ENCODE data around the gene MTCH1. TPM values are rescaled to one million over a fixed set of nuclear protein-coding genes. Genes with fewer than 3 reads are reported as not detected.

MTCH1 gene
- total RNA-seq, 1 experiment from 2014 or later, result 178 TPM

DNA sequence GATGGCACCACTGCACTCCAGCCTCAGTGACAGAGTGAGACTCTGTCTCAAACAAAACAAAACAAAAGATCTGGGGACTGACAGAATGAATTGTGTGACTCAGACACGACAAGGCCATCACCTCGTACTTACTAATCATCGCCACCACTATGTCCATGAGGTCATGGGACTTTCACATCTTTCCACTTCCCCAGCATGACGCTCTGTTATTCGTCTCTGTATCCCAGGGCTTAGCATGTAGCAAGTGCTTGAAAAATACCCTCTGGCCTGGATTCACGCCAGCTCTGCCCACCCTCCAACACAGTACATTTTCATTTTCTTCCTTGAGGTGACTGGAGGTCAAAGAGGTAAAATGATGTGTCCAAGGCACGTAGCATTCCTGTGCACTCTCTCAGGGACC, 47.3 kb upstream of the MTCH1 start:
- POLR2A ChIA-PET, result no interaction called here
- H3K36me3 ChIP-seq (ENCODE audit: control insufficient read depth, insufficient read depth, low read length), result no peaks in the 10 kb centered on the region
- intact Hi-C loops (cut with micrococcal nuclease; ENCODE audit: unreplicated experiment), result no loop called here
- H3K36me3 Mint-ChIP-seq (ENCODE audit: insufficient read depth, unreplicated experiment), result no peaks in the 10 kb centered on the region
- TF ChIP-seq, protein P1, sequence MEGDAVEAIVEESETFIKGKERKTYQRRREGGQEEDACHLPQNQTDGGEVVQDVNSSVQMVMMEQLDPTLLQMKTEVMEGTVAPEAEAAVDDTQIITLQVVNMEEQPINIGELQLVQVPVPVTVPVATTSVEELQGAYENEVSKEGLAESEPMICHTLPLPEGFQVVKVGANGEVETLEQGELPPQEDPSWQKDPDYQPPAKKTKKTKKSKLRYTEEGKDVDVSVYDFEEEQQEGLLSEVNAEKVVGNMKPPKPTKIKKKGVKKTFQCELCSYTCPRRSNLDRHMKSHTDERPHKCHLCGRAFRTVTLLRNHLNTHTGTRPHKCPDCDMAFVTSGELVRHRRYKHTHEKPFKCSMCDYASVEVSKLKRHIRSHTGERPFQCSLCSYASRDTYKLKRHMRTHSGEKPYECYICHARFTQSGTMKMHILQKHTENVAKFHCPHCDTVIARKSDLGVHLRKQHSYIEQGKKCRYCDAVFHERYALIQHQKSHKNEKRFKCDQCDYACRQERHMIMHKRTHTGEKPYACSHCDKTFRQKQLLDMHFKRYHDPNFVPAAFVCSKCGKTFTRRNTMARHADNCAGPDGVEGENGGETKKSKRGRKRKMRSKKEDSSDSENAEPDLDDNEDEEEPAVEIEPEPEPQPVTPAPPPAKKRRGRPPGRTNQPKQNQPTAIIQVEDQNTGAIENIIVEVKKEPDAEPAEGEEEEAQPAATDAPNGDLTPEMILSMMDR (IDR thresholded peaks at IDR 0.05; ENCODE audit: insufficient read depth in 1 of 2, low read depth in 1 of 2, low read length in 1 of 2, severe bottlenecking in 1 of 2, unreplicated experiment in 1 of 2), result no peak
- no peak overlapping the region for H3K4me3 Mint-ChIP-seq (ENCODE audit: unreplicated experiment)
- no TSS peak for BruUV-seq (replicated peaks)
- no peak overlapping the region for H3K27ac Mint-ChIP-seq (ENCODE audit: unreplicated experiment)
- no peaks in the 10 kb centered on the region for H3K27me3 Mint-ChIP-seq (ENCODE audit: insufficient read depth, unreplicated experiment)
- no peaks in the 10 kb centered on the region for H3K27me3 ChIP-seq (replicated peaks; ENCODE audit: control insufficient read depth, insufficient read depth, low read length)
- H3K4me1 ChIP-seq, result no peaks in the 10 kb centered on the region
- CTCF ChIA-PET, result no interaction called here
- 0 out of 2 replicates have a peak, but pooled peaks cover 4% of the 10 kb centered on the region for H3K9me3 ChIP-seq
- no peaks in the 10 kb centered on the region for H3K4me1 Mint-ChIP-seq (ENCODE audit: low read depth, unreplicated experiment)
- no peak overlapping the region for H3K4me3 ChIP-seq (ENCODE audit: low read depth, low read length)
- no peaks in the 10 kb centered on the region for H3K9me3 Mint-ChIP-seq (ENCODE audit: unreplicated experiment)
- DNase-seq, result no peak

DNA sequence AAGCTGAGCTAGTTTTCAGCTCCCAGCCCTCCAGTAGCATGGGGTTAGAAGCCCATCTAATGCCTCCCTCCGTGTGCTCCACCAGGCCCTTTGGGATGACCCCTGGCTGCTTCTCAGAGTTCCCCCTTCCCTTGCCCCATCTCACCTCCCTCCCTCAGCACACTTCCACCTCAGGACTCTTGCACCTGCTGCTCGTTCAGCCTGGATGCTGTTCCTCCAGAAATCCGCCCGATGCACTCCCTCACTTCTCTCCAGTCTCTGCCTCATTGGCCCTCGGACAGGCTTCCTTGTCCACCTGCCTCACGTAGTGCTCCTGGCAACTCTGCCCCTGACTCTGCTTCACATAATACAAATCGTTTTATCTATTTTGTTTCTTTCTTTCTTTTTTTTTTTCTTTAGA, 46.2 kb upstream of the MTCH1 start:
- no peaks in the 10 kb centered on the region for H3K27me3 ChIP-seq (replicated peaks; ENCODE audit: control insufficient read depth, insufficient read depth, low read length)
- H3K4me3 ChIP-seq (ENCODE audit: low read depth, low read length), result no peak overlapping the region
- BruUV-seq (replicated peaks), result no TSS peak
- H3K36me3 ChIP-seq (ENCODE audit: control insufficient read depth, insufficient read depth, low read length), result no peaks in the 10 kb centered on the region
- Mint-ChIP-seq H3K36me3 (ENCODE audit: insufficient read depth, unreplicated experiment) (no peaks in the 10 kb centered on the region), H3K27me3 (ENCODE audit: insufficient read depth, unreplicated experiment) (no peaks in the 10 kb centered on the region), H3K9me3 (ENCODE audit: unreplicated experiment) (no peaks in the 10 kb centered on the region), H3K4me3 (ENCODE audit: unreplicated experiment) (no peak overlapping the region), H3K27ac (ENCODE audit: unreplicated experiment) (no peak overlapping the region), H3K4me1 (ENCODE audit: low read depth, unreplicated experiment) (no peaks in the 10 kb centered on the region)
- POLR2A ChIA-PET, result no interaction called here
- H3K4me1 ChIP-seq, result no peaks in the 10 kb centered on the region
- intact Hi-C loops (cut with micrococcal nuclease; ENCODE audit: unreplicated experiment), result no loop called here
- CTCF ChIA-PET, result interaction anchor here (1.7 kb wide), 2 partner anchors 9 to 14 kb away, joined by 5 read pairs; no protein-coding TSS in a partner anchor
- no peak for DNase-seq
- TF ChIP-seq, protein P1 (IDR thresholded peaks at IDR 0.05; ENCODE audit: insufficient read depth in 1 of 2, low read depth in 1 of 2, low read length in 1 of 2, severe bottlenecking in 1 of 2, unreplicated experiment in 1 of 2), result no peak
- 0 out of 2 replicates have a peak, but pooled peaks cover 4% of the 10 kb centered on the region for H3K9me3 ChIP-seq

DNA sequence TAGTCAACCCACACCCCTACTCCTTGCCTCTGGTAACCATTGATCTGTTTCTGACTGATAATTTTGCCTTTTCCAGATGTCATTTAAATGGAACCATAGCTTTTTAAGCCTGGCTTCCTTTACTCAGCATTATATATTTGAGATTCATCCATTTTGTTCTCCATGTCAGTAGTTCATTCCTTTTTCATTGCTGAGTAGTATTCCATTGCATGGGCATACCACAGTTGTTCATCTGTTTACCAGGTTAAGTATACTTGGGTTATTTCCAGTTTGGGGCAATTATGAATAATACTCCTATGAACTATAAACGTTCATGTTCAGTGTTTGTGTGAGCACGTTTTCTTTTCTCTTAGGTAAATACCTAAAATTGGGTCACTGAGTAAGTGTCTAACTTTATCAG, 44.6 kb upstream of the MTCH1 start:
- TF ChIP-seq, protein P1 (IDR thresholded peaks at IDR 0.05; ENCODE audit: insufficient read depth in 1 of 2, low read depth in 1 of 2, low read length in 1 of 2, severe bottlenecking in 1 of 2, unreplicated experiment in 1 of 2), result no peak
- DNase-seq, result no peak
- no peaks in the 10 kb centered on the region for H3K27me3 ChIP-seq (replicated peaks; ENCODE audit: control insufficient read depth, insufficient read depth, low read length)
- H3K9me3 Mint-ChIP-seq (ENCODE audit: unreplicated experiment), result no peaks in the 10 kb centered on the region
- H3K36me3 ChIP-seq (ENCODE audit: control insufficient read depth, insufficient read depth, low read length), result no peaks in the 10 kb centered on the region
- intact Hi-C loops (cut with micrococcal nuclease; ENCODE audit: unreplicated experiment), result no loop called here
- H3K27ac Mint-ChIP-seq (ENCODE audit: unreplicated experiment), result no peak overlapping the region
- no peak overlapping the region for H3K4me3 ChIP-seq (ENCODE audit: low read depth, low read length)
- H3K4me3 Mint-ChIP-seq (ENCODE audit: unreplicated experiment), result no peak overlapping the region
- no peaks in the 10 kb centered on the region for H3K27me3 Mint-ChIP-seq (ENCODE audit: insufficient read depth, unreplicated experiment)
- H3K36me3 Mint-ChIP-seq (ENCODE audit: insufficient read depth, unreplicated experiment), result no peaks in the 10 kb centered on the region
- no peaks in the 10 kb centered on the region for H3K4me1 ChIP-seq
- 0 out of 2 replicates have a peak, but pooled peaks cover 4% of the 10 kb centered on the region for H3K9me3 ChIP-seq
- POLR2A ChIA-PET, result no interaction called here
- BruUV-seq (replicated peaks), result no TSS peak
- no peaks in the 10 kb centered on the region for H3K4me1 Mint-ChIP-seq (ENCODE audit: low read depth, unreplicated experiment)
- CTCF ChIA-PET, result interaction anchor here (0.6 to 10.4 kb wide), 5 partner anchors 20 to 179 kb away, joined by 3 to 163 read pairs (median 5); no protein-coding TSS in a partner anchor
